Panc1 (cell line): ENCODE results near the gene ING4. TPM values are rescaled to one million over a fixed set of nuclear protein-coding genes. Genes with fewer than 3 reads are reported as not detected.

Source experiments
- ATAC-seq: fragments of 200-7000 bp; cut with Tn5 transposase; 2 replicates; pipeline ENCODE4 v1.9.1; 2020; ENCODE audit warnings: mild to moderate bottlenecking, moderate library complexity
- BruUV-seq: library from RNA; stranded (reverse); fragments of 400-500 nt; replicated peaks from 2 replicates; lab custom pipeline; 2021; lab: Mats Ljungman, UMichigan
- CTCF ChIA-PET: fragments of 300-600 bp; sonication (Branson Sonifier 250); formaldehyde crosslinking; loops from one replicate; lab custom pipeline; 2022; ENCODE audit warnings: antibody characterized with exemption; lab: Charles Lee
- POLR2A ChIA-PET: fragments of 300-600 bp; sonication (Branson Sonifier 250); formaldehyde crosslinking; loops from one replicate; lab custom pipeline; 2022; ENCODE audit warnings: antibody characterized with exemption; lab: Charles Lee
- DNase-seq: peaks from one replicate; pipeline ENCODE4 v3.0.0-alpha.2; 2010; ENCODE audit warnings: low read depth, low spot score
- H3K27ac ChIP-seq: 2 replicates; pipeline ENCODE4 v1.5.1; 2011; ENCODE audit warnings: mild to moderate bottlenecking, low read length, inconsistent platforms
- H3K27me3 ChIP-seq: fragments of 200-500 bp; sonication (Bioruptor generic); 2 replicates; pipeline ENCODE4 v1.6.0; 2014; ENCODE audit warnings: low read length, inconsistent platforms; ENCODE audit not compliant: control insufficient read depth, insufficient read depth
- H3K36me3 ChIP-seq: fragments of 200-500 bp; sonication (Bioruptor generic); 2 replicates; pipeline ENCODE4 v1.5.1; 2014; ENCODE audit warnings: inconsistent platforms, mild to moderate bottlenecking, low read length, moderate library complexity; ENCODE audit not compliant: control insufficient read depth, insufficient read depth
- H3K4me1 ChIP-seq: 2 replicates; pipeline ENCODE4 v1.5.1; 2011; ENCODE audit warnings: inconsistent platforms, mild to moderate bottlenecking, low read length, moderate library complexity; ENCODE audit not compliant: control insufficient read depth, insufficient read depth
- H3K4me3 ChIP-seq, 2 experiments: 2 replicates each; pipeline ENCODE4 v1.5.1; 2011 to 2012; ENCODE audit warnings: low read depth in 2 of 2, low read length in 2 of 2, mild to moderate bottlenecking in 2 of 2, inconsistent platforms in 1 of 2, moderate library complexity in 1 of 2
- H3K9me3 ChIP-seq: fragments of 200-500 bp; sonication (Bioruptor generic); 2 replicates; pipeline ENCODE4 v1.5.1; 2014; ENCODE audit warnings: low read depth, mild to moderate bottlenecking, inconsistent platforms, low read length, moderate library complexity; ENCODE audit not compliant: control insufficient read depth, insufficient read depth
- POLR2AphosphoS5 ChIP-seq: IDR thresholded peaks from 2 replicates; pipeline ENCODE4 v1.6.1; 2012; ENCODE audit warnings: mild to moderate bottlenecking, low read depth, low read length, moderate library complexity
- SIN3A ChIP-seq: IDR thresholded peaks from 2 replicates; pipeline ENCODE4 v1.6.1; 2012; ENCODE audit warnings: low read depth, mild to moderate bottlenecking, low read length, moderate library complexity, borderline replicate concordance; ENCODE audit not compliant: insufficient read depth
- TCF7L2 ChIP-seq: IDR thresholded peaks from 2 replicates; pipeline ENCODE4 v1.6.1; 2011; ENCODE audit warnings: mild to moderate bottlenecking, low read depth, low read length, inconsistent platforms
- in situ Hi-C: cut with HindIII; loops from 2 replicates; pipeline ENCODE4 v1.10.0; 2016; ENCODE audit warnings: low sequenced_read_pairs, low pct_unique_long_range_greater_than_20kb
- intact Hi-C: fragments of 100-400 bp; cut with micrococcal nuclease; formaldehyde crosslinking; loops from one replicate; pipeline ENCODE4 v1.10.0; 2022; ENCODE audit not compliant: unreplicated experiment
- total RNA-seq: library from RNA; stranded (reverse); gene quantifications from one replicate; pipeline ENCODE4 v1.2.1, GENCODE V29; 2021; ENCODE audit not compliant: unreplicated experiment
- TF ChIP-seq, protein P1 (sequence below), 2 experiments: IDR thresholded peaks; 2 replicates each; pipeline ENCODE4 v1.6.1; 2011 to 2012; ENCODE audit warnings: low read depth in 2 of 2, control low read depth in 1 of 2, low read length in 1 of 2, mild to moderate bottlenecking in 1 of 2, moderate library complexity in 1 of 2; ENCODE audit not compliant: insufficient read depth in 1 of 2
- TF ChIP-seq, protein P2 (sequence below): fragments of 450-650 bp; IDR thresholded peaks from 2 replicates; pipeline ENCODE4 v1.5.1; 2017; ENCODE audit warnings: mild to moderate bottlenecking

Gene ING4
- total RNA-seq, 1 experiment from 2014 or later: 11.4 TPM

DNA sequence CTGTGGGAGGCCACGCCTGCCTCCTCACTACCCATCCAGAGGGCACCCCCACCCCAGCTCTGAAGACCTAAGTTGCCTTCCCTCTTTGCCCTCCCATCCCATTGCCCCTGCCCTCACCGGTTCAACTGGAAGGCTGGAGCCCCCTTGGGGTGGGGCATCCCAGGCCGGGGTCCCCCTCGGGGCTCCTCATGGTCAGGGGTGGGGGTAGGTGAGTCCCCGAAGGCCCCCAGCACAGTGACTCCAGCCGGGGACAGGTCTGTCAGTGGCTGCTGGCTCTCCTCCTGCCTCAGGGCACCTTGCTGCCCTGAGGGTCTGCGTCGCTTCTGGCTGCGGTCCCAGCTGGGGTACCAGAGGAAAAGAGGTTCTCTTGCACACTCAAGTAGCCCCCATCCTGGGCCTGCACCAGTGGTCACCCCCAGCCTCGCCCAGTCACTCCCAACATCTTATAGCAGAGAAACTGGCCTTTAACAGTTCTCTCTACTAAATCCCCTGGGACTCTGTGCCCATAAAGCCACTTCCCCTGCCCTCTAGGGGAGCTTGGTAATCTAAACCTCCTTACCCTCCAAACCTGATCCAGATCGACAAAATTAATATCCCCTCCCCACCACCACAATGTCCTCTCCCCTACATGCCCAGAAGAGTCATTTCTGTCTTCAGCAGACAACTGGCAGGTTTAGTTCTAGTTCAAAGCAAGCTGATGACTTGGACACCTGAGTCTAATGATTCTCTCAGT, 32.6 kb upstream of the ING4 start:
- POLR2A ChIA-PET: no interaction called here
- Histone ChIP-seq H3K27ac (no peak overlapping the region), H3K4me3 (no peak overlapping the region), H3K9me3 (no peaks in the 10 kb centered on the region), H3K36me3 (no peaks in the 10 kb centered on the region), H3K27me3 (peaks cover 2% of the 10 kb centered on the region; the same call in 1 of the 2 replicates), H3K4me1 (no peaks in the 10 kb centered on the region)
- DNase-seq (no peak), ATAC-seq (no peak)
- no TSS peak for BruUV-seq
- CTCF ChIA-PET: no interaction called here
- intact Hi-C loops (no loop called here), in situ Hi-C loops (no loop called here)
- TF ChIP-seq SIN3A: no peak
- TF ChIP-seq TCF7L2: no peak

DNA sequence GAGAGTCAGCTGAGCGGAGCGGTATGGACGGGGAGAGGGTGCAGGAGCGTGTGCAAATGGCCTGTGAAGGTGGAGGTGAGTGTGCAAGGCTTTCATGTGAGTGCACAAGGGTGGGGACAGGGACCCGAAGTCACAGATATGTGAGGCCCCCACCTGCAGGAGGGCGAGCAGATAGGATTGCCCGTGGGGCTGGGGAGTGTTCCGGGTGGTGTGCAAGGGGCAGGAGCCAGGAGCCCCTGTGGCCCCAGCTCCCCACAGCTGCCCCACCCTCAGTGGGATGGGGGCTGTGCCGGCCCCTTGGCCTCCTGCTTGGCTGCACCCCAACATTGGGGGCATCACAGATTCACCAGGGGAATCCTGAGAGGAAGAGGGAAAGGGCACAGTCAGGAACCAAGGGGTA, 31.8 kb upstream of the ING4 start:
- ATAC-seq (no peak), DNase-seq (no peak)
- BruUV-seq: no TSS peak
- H3K27me3 ChIP-seq: peaks cover 2% of the 10 kb centered on the region; the same call in 1 of the 2 replicates
- in situ Hi-C loops: no loop called here
- ChIA-PET POLR2A (no interaction called here), CTCF (no interaction called here)
- H3K4me1 ChIP-seq: peaks cover 3% of the 10 kb centered on the region; the same call in 1 of the 2 replicates
- no peak for TF ChIP-seq SIN3A
- TF ChIP-seq, protein P1, sequence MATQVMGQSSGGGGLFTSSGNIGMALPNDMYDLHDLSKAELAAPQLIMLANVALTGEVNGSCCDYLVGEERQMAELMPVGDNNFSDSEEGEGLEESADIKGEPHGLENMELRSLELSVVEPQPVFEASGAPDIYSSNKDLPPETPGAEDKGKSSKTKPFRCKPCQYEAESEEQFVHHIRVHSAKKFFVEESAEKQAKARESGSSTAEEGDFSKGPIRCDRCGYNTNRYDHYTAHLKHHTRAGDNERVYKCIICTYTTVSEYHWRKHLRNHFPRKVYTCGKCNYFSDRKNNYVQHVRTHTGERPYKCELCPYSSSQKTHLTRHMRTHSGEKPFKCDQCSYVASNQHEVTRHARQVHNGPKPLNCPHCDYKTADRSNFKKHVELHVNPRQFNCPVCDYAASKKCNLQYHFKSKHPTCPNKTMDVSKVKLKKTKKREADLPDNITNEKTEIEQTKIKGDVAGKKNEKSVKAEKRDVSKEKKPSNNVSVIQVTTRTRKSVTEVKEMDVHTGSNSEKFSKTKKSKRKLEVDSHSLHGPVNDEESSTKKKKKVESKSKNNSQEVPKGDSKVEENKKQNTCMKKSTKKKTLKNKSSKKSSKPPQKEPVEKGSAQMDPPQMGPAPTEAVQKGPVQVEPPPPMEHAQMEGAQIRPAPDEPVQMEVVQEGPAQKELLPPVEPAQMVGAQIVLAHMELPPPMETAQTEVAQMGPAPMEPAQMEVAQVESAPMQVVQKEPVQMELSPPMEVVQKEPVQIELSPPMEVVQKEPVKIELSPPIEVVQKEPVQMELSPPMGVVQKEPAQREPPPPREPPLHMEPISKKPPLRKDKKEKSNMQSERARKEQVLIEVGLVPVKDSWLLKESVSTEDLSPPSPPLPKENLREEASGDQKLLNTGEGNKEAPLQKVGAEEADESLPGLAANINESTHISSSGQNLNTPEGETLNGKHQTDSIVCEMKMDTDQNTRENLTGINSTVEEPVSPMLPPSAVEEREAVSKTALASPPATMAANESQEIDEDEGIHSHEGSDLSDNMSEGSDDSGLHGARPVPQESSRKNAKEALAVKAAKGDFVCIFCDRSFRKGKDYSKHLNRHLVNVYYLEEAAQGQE (IDR thresholded peaks at IDR 0.05; ENCODE audit: insufficient read depth in 1 of 2, low read depth in 2 of 2, low read length in 1 of 2): no peak
- TF ChIP-seq TCF7L2: no peak
- TF ChIP-seq, protein P2, sequence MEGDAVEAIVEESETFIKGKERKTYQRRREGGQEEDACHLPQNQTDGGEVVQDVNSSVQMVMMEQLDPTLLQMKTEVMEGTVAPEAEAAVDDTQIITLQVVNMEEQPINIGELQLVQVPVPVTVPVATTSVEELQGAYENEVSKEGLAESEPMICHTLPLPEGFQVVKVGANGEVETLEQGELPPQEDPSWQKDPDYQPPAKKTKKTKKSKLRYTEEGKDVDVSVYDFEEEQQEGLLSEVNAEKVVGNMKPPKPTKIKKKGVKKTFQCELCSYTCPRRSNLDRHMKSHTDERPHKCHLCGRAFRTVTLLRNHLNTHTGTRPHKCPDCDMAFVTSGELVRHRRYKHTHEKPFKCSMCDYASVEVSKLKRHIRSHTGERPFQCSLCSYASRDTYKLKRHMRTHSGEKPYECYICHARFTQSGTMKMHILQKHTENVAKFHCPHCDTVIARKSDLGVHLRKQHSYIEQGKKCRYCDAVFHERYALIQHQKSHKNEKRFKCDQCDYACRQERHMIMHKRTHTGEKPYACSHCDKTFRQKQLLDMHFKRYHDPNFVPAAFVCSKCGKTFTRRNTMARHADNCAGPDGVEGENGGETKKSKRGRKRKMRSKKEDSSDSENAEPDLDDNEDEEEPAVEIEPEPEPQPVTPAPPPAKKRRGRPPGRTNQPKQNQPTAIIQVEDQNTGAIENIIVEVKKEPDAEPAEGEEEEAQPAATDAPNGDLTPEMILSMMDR: no peak
- TF ChIP-seq POLR2AphosphoS5: no peak
- H3K27ac ChIP-seq: no peak overlapping the region
- H3K4me3 ChIP-seq: no peak overlapping the region
- peaks cover 4% of the 10 kb centered on the region; the same call in 1 of the 2 replicates for H3K36me3 ChIP-seq
- H3K9me3 ChIP-seq: no peaks in the 10 kb centered on the region
- intact Hi-C loops: no loop called here

DNA sequence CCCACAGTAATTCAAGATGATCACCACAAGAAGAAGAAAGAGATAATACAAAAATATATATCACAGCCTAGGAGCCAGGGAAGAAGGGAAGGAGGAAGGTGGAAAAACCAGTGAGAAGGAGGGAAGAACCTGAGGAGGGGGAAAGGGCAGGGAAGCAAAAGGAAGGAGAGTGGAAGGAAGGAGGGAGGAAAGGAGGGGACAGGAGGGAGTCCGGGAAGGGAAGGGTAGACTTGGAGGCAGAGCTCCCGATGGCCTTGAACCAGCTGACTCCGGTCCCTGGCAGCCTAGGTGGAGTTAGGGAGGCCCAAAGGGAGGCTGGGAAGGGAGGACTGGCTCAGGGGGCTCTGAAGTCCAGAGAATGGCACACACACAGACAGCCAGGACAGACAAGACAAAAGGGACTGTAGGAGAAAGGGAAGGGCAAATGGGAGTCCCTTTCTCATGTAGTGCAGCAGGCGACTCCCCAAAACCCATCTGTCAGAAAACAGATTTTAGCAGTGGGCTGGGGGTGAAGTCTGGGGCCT, 31.0 kb upstream of the ING4 start:
- in situ Hi-C loops (no loop called here), intact Hi-C loops (no loop called here)
- ChIA-PET POLR2A (no interaction called here), CTCF (no interaction called here)
- TF ChIP-seq POLR2AphosphoS5: no peak
- TF ChIP-seq, protein P2: no peak
- no peak for TF ChIP-seq TCF7L2
- TF ChIP-seq, protein P1 (IDR thresholded peaks at IDR 0.05; ENCODE audit: insufficient read depth in 1 of 2, low read depth in 2 of 2, low read length in 1 of 2): no peak
- TF ChIP-seq SIN3A: no peak
- BruUV-seq: no TSS peak
- ATAC-seq (no peak), DNase-seq (no peak)
- peaks cover 4% of the 10 kb centered on the region; the same call in 1 of the 2 replicates for H3K36me3 ChIP-seq
- H3K4me1 ChIP-seq: peaks cover 3% of the 10 kb centered on the region; the same call in 1 of the 2 replicates
- H3K4me3 ChIP-seq: no peak overlapping the region
- H3K9me3 ChIP-seq: no peaks in the 10 kb centered on the region
- no peak overlapping the region for H3K27ac ChIP-seq
- no peaks in the 10 kb centered on the region for H3K27me3 ChIP-seq
